Measurements from ENCODE around the gene SMARCC1.

SMARCC1 gene

DNA sequence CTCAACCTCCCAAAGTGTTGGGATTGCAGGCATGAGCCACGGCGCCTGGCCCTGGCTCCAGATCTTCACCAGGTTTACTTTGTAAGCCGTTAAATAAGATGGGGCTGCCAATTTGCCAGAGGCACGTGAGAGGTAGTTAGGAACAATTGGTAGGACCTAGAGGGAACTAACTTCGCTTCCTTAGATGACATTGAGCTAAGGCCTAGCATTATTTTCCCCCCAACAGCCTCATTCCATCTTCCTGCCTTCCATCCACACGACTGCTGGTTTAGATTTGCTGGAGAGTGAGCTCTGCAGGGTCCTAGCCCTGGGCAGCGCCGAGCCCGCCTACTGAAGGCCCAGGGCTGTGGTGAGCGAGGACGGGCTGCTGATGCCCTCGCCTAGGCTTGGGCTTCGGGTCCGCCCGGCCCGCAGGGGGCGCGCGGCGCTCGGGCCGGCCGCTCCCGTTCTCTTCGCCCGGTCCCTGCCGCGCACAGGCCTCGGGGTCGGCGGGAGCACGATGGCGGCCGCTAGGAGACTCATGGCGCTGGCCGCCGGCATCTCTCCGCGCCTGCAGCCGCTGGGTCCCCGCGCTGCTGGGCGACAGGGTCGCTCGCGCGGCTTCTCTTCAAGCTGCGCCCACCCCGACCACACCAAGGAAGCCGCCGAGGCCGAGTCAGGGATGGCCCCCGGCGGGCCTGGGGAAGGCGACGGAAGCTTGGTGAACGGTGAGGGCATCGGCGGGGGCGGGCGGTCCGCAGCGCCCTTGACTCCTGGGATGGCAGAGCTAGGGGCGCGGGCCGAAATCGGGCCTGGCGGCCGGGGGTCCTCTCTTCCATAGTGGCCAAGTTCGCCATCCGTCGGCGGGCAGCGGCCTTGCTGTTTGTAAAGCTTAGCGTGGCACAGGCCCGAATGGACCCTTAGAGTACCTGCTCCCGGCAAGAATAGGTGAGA lies 43.1 kb upstream of the SMARCC1 start:
- H3K79me2 ChIP-seq (ENCODE audit: insufficient read depth, low read length): peaks cover 39% of the 10 kb centered on the region
- peaks cover 27% of the 10 kb centered on the region; the same call in 1 of the 2 replicates for H3K36me3 ChIP-seq (ENCODE audit: insufficient read depth, low read length)
- H3K9me2 ChIP-seq (replicated peaks; ENCODE audit: low read depth, low read length): no peaks in the 10 kb centered on the region
- H4K20me1 ChIP-seq (ENCODE audit: insufficient read depth, low read length, poor library complexity, severe bottlenecking): peaks cover 28% of the 10 kb centered on the region
- H3K27me3 ChIP-seq (ENCODE audit: insufficient read depth, low read length, poor library complexity, severe bottlenecking): no peaks in the 10 kb centered on the region
- TF ChIP-seq CTCF (conservative IDR thresholded peaks at IDR 0.05; ENCODE audit: low read length) (peak; percentile 72), EZH2phosphoT487 (IDR thresholded peaks at IDR 0.05; ENCODE audit: borderline replicate concordance) (no peak)
- H3K4me3 ChIP-seq (ENCODE audit: low read length, poor library complexity, severe bottlenecking): peak overlapping the region; percentile 94
- peak overlapping the region; percentile 96 for H3K4me2 ChIP-seq (ENCODE audit: low read depth, low read length, poor library complexity, severe bottlenecking)
- peak overlapping the region; percentile 89 for H3K9ac ChIP-seq (ENCODE audit: low read depth, low read length, poor library complexity, severe bottlenecking)
- H3K9me3 ChIP-seq (ENCODE audit: insufficient read depth, low read depth, low read length): no peaks in the 10 kb centered on the region
- peak overlapping the region; percentile 78 for H2AFZ ChIP-seq (ENCODE audit: low read length)
- peaks cover 24% of the 10 kb centered on the region for H3K4me1 ChIP-seq (ENCODE audit: insufficient read depth, low read length, poor library complexity, severe bottlenecking)
- H3F3A ChIP-seq (ENCODE audit: low read depth): no peaks in the 10 kb centered on the region

DNA sequence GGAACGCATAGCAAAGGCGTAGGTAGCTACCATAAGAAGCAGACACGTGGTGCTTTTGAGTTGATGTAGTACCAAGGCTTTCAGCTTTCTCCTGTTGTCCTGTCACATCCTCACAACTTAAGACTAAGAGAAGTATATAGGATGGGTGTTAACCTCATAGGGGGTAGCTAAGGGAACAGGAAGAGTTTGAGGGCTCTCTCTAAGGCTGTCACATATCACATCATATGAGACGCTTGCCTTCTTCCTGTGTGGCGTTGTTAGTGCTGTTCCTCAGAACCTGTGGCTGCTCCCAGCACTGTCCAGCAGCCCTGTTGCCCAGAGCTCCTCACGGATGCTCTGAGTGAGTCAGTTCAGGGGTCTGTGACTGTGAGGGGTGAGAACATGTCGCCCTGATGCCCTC lies 35.9 kb upstream of the SMARCC1 start:
- Histone ChIP-seq H3K4me1 (ENCODE audit: insufficient read depth, low read length, poor library complexity, severe bottlenecking) (no peaks in the 10 kb centered on the region), H3K79me2 (ENCODE audit: insufficient read depth, low read length) (no peaks in the 10 kb centered on the region), H3F3A (ENCODE audit: low read depth) (no peaks in the 10 kb centered on the region), H3K4me2 (ENCODE audit: low read depth, low read length, poor library complexity, severe bottlenecking) (no peak overlapping the region), H3K9ac (ENCODE audit: low read depth, low read length, poor library complexity, severe bottlenecking) (no peak overlapping the region), H3K27me3 (ENCODE audit: insufficient read depth, low read length, poor library complexity, severe bottlenecking) (no peaks in the 10 kb centered on the region), H2AFZ (ENCODE audit: low read length) (no peak overlapping the region), H3K36me3 (ENCODE audit: insufficient read depth, low read length) (peaks cover 41% of the 10 kb centered on the region; the same call in 1 of the 2 replicates), H3K4me3 (ENCODE audit: low read length, poor library complexity, severe bottlenecking) (no peak overlapping the region), H4K20me1 (ENCODE audit: insufficient read depth, low read length, poor library complexity, severe bottlenecking) (peaks cover 7% of the 10 kb centered on the region), H3K9me3 (ENCODE audit: insufficient read depth, low read depth, low read length) (no peaks in the 10 kb centered on the region), H3K9me2 (replicated peaks; ENCODE audit: low read depth, low read length) (no peaks in the 10 kb centered on the region)
- no peak for TF ChIP-seq CTCF (conservative IDR thresholded peaks at IDR 0.05; ENCODE audit: low read length)
- no peak for TF ChIP-seq EZH2phosphoT487 (IDR thresholded peaks at IDR 0.05; ENCODE audit: borderline replicate concordance)

GRCh38 chr3:47813551-47814177 lies 32.0 kb upstream of the SMARCC1 start:
- Histone ChIP-seq H3K27me3 (ENCODE audit: insufficient read depth, low read length, poor library complexity, severe bottlenecking) (no peaks in the 10 kb centered on the region), H3K4me3 (ENCODE audit: low read length, poor library complexity, severe bottlenecking) (no peak overlapping the region), H2AFZ (ENCODE audit: low read length) (no peak overlapping the region), H3K36me3 (ENCODE audit: insufficient read depth, low read length) (peaks cover 49% of the 10 kb centered on the region; the same call in 1 of the 2 replicates), H4K20me1 (ENCODE audit: insufficient read depth, low read length, poor library complexity, severe bottlenecking) (peaks cover 7% of the 10 kb centered on the region), H3F3A (ENCODE audit: low read depth) (no peaks in the 10 kb centered on the region), H3K9me3 (ENCODE audit: insufficient read depth, low read depth, low read length) (no peaks in the 10 kb centered on the region), H3K9ac (ENCODE audit: low read depth, low read length, poor library complexity, severe bottlenecking) (no peak overlapping the region), H3K4me1 (ENCODE audit: insufficient read depth, low read length, poor library complexity, severe bottlenecking) (no peaks in the 10 kb centered on the region), H3K4me2 (ENCODE audit: low read depth, low read length, poor library complexity, severe bottlenecking) (no peak overlapping the region), H3K9me2 (replicated peaks; ENCODE audit: low read depth, low read length) (no peaks in the 10 kb centered on the region), H3K79me2 (ENCODE audit: insufficient read depth, low read length) (no peaks in the 10 kb centered on the region)
- no peak for TF ChIP-seq CTCF (conservative IDR thresholded peaks at IDR 0.05; ENCODE audit: low read length)
- TF ChIP-seq EZH2phosphoT487 (IDR thresholded peaks at IDR 0.05; ENCODE audit: borderline replicate concordance): no peak

Data from Loucy (cell line).